NOMO-1 treated with DMSO at 0.1 percent for 48 hours (cell line): ENCODE measurements around the gene MYH15.

ENCODE experiments used
- DNase-seq: peaks from one replicate; lab custom pipeline; 2025; ENCODE audit not compliant: unreplicated experiment; lab: John Stamatoyannopoulos, UW

Gene MYH15

GRCh38 chr3:108510496-108510895 lies at the start of gene MYH15:
MYH15 (minus strand) TSS chr3:108510596; CDS start chr3:108510530, 66 bp downstream.
- DNase-seq: no peak

DNA sequence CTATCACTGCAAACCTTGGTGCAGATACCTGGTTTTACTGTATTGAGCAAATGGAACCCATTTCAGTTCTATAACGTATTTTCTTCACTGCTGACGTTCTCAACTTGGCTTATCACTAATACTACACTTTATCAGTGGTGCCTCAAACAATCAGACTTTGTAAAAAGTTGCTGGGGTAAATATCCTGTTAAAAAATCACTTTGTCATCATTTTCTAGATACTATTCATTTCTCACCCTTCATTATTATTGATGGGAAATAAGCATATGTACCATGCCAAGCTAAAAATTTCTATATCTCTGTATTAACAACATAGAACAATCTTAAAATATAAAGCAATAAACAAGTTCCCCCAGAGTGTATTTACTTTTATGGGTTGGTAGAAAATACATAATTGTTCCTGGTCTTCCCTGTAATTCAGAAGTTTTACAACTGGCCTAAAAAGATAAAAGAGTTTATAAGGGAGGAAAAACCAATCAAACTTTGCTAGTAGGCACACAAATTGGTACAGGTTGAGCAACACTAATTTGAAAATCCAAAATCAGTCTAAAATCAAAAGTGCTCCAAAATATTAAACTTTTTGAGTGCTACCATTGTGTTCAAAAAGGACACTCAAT lies 45.7 kb upstream of the MYH15 start:
- no peak for DNase-seq

DNA sequence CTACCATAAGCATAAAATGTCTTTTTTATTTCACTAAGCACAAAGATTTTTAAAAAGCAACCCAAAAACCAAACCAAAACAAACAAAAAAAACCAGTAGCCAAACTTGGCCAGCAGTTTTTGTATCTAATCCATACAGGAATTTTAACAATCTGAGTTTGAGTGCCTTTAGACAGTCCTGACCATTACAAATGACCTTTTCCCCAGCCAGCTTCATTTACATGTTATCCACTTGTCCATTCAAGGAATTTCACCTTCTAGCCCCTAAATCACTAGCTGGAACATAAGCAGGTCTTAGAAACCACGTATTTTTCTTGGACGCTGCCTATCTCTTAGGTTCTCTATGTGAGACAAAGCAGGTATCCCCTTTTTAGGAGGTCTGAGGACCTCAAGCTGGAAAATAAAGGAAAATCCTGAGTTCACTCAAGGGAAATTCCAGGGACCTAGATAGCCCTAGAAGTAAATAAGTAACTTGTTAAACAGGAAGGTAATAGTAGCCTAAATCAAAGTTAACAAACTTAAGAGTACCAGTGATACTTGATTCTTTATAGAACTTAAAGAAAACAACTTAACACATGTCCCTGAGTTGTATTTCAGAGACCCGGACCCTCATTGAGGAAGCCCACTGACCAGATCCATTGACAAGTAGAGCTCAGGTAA lies 44.6 kb upstream of the MYH15 start:
- no peak for DNase-seq

DNA sequence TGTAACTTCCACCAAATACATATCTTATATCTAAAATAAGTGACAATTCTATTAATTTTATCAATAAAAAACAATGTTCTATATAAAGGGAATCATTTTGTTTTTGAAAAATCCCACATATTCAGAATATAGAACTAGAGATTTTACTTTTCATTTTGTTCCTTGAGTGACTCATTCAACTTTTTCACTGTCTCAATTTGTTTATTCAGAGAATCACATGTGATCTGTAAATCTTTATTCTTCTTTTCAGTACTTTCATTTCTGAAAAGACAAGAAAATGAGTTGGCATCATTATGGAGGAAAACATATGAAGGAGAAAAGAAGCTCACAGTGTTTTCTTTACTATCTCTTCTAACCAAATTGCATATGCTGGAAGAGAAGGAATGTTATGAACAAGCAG lies 43.8 kb upstream of the MYH15 start:
- no peak for DNase-seq

- peak; percentile 38 for DNase-seq
Measured at GRCh38 chr3:108552267-108553159, 42.1 kb upstream of the MYH15 start.

DNA sequence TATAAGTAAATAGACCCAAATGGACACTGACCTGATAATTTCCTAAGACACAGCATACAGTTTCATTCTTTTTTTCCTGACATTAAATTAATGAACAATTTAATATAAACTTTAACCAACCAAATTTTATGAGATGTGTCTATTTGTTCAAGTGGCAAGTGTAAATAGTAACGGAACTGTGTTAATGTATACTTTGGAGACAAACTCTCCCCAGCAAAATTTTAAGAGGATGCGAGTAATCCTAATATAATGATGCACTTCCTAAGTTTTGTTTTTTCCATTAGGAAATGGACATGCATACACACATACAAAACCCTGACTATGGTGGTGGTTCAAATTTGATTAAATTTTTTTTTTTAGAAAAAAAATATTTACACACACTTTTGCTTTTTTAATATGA lies 38.5 kb upstream of the MYH15 start:
- DNase-seq: no peak

GRCh38 chr3:108548304-108548703 lies 37.9 kb upstream of the MYH15 start:
- DNase-seq: no peak

DNA sequence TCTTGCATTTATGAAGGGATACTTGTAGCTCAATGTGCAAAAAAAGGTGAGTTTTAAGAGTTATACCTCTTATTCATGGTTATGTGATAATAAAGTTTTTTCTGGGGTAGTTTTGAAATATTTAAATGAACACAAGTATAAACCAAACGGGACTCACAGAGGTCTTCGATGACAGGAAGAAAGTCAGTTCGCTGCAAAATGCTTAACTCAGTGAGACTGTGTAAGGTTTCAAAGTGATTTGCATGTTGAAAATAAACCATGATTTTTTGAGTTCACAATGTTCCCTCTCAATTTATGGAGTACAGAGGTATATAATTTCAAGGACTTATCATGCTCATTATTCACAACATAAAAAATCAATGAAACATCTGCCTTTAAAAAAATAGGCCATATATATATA lies 36.3 kb upstream of the MYH15 start:
- no peak for DNase-seq

DNA sequence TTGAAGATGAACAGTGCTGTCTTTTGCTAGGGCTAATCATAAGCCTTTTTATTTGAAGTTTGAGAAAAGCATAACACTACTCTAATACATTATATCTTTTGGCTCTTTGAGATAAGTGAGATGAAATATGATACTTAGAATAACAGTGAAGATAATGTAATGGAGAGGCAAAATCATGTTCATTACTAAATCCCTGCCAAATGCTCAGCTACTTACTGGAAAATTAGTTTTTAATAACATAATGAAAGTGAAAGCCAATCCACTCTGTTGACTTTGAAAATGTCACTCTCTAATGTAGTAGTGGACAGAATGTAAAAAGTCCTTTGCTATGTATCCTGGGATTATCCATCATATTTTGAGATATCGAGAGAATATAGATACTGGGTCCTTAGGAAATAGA lies 35.9 kb upstream of the MYH15 start:
- no peak for DNase-seq

GRCh38 chr3:108538083-108538482 lies 27.7 kb upstream of the MYH15 start:
- no peak for DNase-seq

DNA sequence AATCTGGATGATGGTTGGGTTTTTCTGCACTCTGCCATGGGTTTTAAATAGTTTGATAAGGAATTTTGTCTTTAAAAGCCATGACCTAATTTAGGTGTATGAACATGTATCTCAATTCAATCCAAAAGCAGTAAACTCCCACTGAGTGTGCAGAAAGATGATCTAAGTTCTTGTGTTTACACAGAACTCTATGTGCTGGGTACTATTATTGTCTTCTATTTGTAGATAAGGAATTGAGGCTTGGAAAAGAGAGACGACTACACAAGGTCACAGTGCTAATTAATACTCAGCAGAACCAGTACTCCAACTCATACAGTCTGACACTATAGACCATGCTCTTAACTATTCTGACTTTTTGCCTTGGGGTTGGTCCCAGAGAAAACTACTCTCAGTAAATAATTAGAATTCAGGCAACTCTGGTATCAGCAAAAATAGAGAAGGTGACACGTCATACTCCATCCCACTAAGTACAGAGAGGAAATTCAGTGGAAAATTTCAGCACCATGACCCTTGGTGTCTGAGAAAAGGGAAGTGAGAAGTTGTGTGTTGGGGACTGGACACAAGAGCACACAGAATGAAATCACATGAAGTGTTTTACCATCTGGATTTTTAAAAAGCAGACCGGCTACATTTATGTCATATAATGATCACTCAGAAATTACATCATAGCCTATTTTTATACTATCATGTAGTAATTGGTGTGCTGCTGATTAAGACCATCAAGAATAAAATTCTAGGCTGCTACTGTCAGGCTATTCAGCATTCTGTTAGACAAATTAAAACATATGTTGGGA lies 18.3 kb upstream of the MYH15 start:
- peak; percentile 93 for DNase-seq

- peak; percentile 7 for DNase-seq
Measured at GRCh38 chr3:108527817-108528216, 17.4 kb upstream of the MYH15 start.

GRCh38 chr3:108527109-108527508 lies 16.7 kb upstream of the MYH15 start:
- no peak for DNase-seq

GRCh38 chr3:108525971-108526370 lies 15.6 kb upstream of the MYH15 start:
- DNase-seq: no peak

- no peak for DNase-seq
Measured at GRCh38 chr3:108525256-108525655, 14.9 kb upstream of the MYH15 start.

- DNase-seq: no peak
Measured at GRCh38 chr3:108524537-108524936, 14.1 kb upstream of the MYH15 start.

GRCh38 chr3:108518895-108519294 lies 8.5 kb upstream of the MYH15 start:
- no peak for DNase-seq

GRCh38 chr3:108516881-108517280 lies 6.5 kb upstream of the MYH15 start:
- no peak for DNase-seq

DNA sequence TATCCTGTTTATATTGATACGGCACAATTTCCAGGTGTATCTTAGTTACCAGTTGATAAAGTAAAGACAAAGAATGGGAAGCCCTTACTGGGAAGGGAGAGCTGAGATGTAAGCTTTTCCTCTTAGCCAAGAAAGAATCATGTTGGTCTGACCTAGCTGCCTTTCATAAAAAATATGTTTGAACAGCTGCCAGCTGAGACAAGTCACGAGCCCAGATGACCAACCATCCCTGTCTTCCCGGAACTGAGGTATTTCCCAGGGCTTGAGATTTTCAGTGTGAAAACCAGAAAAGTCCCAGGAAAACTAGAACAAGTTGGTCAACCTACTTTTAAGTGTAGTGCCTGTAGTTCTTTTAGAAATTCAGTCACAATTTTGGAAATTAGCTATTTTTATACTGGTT lies 3.6 kb upstream of the MYH15 start:
- no peak for DNase-seq

DNA sequence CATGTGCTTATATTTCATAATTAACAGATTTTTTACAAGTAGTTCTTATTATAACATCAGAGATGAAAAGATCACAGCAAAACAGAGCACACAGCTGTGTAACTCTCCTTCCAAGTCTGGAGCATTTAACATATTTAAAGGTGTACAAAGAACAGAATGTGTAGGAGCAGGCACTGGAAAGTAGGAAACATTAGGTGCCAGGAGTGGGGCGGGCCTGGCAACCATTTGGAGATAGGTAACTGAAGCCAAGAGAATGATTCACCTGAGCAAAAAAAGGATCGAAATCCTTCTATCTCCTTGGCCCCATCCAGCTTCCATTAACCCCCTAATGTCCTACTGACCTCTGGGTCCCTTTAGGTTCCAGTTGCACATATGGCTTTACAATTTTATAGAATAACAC lies 2.3 kb upstream of the MYH15 start:
- DNase-seq: no peak

DNA sequence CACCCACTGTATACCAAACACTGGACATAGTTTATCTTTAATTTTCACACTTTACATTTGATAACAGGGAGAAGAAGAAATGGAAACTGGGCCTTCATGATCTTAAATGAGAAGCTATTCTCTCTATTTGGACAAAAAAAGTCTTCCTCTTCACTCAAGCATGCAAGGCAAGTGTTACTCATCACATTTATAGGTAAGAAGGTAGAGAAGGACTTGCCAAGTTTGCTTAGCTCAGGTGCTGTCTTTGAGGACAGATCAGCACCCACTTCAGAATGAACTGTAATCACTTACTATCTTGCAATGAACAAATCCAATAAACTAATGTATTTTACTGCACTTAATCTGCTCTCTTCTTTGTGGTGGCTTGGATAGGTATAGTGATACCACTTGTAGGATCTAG lies 1.1 kb upstream of the MYH15 start:
- DNase-seq: no peak
